Measurements from ENCODE around the gene CFAP65.

The CFAP65 gene, protein sequence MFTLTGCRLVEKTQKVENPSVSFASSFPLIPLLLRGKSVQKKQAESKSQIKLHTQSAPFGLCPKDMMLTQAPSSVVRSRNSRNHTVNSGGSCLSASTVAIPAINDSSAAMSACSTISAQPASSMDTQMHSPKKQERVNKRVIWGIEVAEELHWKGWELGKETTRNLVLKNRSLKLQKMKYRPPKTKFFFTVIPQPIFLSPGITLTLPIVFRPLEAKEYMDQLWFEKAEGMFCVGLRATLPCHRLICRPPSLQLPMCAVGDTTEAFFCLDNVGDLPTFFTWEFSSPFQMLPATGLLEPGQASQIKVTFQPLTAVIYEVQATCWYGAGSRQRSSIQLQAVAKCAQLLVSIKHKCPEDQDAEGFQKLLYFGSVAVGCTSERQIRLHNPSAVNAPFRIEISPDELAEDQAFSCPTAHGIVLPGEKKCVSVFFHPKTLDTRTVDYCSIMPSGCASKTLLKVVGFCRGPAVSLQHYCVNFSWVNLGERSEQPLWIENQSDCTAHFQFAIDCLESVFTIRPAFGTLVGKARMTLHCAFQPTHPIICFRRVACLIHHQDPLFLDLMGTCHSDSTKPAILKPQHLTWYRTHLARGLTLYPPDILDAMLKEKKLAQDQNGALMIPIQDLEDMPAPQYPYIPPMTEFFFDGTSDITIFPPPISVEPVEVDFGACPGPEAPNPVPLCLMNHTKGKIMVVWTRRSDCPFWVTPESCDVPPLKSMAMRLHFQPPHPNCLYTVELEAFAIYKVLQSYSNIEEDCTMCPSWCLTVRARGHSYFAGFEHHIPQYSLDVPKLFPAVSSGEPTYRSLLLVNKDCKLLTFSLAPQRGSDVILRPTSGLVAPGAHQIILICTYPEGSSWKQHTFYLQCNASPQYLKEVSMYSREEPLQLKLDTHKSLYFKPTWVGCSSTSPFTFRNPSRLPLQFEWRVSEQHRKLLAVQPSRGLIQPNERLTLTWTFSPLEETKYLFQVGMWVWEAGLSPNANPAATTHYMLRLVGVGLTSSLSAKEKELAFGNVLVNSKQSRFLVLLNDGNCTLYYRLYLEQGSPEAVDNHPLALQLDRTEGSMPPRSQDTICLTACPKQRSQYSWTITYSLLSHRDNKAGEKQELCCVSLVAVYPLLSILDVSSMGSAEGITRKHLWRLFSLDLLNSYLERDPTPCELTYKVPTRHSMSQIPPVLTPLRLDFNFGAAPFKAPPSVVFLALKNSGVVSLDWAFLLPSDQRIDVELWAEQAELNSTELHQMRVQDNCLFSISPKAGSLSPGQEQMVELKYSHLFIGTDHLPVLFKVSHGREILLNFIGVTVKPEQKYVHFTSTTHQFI (N-terminal part only)

GRCh38 chr2:219041252-219041651 lies at the start of gene CFAP65:
TSS of gene CFAP65 (minus strand) at chr2:219041516. CDS start at chr2:219039048, 2,468 bp downstream.
- DNase-seq: no peak

DNA sequence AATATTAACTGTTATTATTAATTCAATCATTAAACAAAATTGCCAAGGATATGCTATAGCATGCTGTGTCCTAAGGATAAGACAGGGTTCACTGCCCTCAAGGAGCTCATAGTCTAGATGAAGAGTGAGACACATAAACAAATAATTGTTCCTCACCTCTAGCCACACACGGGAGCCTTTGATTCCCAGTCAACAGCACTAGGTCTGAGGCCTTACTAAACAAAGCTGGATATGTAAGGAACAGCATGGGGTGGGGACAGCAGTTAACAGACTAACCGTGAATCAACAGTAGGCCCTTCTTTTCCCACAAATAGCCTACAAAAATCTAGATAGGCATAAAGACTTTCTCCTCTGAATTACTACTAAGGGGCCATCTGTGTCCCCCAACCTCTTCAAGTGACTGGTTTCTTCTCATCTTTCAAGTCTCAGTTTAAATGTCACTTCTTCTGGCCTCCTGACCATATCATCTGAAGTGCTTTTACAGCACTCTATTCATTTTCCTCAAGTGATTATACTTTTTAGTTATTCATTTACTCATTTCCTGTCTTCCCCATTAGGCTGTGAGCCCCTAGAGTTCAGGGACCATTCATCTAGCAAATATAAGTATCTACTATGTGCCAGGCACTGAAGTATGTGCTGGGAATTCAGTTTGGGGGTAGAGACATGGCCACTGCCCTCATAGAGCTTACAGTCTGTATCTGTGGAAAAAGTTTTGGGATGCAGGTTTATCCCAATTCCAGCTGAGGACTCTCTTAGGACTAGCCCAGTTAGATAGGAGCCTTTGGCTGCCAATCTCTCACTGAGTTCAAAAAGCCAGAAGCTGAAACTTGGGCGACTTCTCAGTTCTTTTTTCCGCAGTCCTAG lies 49.4 kb upstream of the CFAP65 start:
- no peak for DNase-seq

GRCh38 chr2:219089330-219089729 lies 48.0 kb upstream of the CFAP65 start:
- no peak for DNase-seq

DNA sequence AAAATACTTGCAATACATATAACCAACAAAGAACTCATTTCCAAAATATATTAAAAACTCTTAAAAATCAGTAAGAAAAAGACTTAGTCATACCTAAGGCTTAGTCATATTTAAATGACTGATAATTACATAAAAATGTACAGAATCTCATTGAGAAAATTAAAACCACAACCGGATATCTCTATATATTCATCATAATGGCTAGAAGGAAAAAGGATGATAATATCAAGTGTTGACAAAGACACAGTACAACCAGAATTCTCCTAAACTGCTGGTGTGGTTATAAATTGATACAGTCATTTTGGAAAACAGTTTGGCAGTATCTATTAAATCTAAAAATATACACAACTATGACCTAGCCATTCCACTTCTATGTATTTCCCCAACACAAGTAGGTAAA lies 46.5 kb upstream of the CFAP65 start:
- no peak for DNase-seq

DNA sequence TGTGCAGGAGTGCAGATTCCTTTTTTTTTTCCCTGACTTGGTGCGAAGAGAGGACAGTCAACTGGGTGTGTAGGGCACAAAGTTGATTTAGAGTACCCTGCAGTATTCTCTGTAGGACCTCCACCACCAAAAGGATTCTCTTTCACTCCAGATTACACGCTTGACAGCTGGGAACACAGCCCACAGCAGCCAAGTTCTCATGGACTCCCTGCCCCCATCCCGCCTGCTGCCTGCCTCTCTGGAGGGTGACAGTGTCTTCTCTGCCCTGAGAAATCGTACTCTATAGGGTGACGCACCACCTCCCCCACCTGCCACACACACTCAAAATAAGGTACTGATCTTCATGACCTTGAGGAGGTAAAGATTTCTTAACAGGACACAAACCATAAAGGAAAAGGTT lies 46.0 kb upstream of the CFAP65 start:
- DNase-seq: no peak

- no peak for DNase-seq
These were observed 44.9 kb upstream of the CFAP65 start for GRCh38 chr2:219086196-219086595.

- no peak for DNase-seq
These were observed 43.5 kb upstream of the CFAP65 start for GRCh38 chr2:219084791-219085190.

GRCh38 chr2:219082332-219082958 lies 41.1 kb upstream of the CFAP65 start:
- no peak for DNase-seq

DNA sequence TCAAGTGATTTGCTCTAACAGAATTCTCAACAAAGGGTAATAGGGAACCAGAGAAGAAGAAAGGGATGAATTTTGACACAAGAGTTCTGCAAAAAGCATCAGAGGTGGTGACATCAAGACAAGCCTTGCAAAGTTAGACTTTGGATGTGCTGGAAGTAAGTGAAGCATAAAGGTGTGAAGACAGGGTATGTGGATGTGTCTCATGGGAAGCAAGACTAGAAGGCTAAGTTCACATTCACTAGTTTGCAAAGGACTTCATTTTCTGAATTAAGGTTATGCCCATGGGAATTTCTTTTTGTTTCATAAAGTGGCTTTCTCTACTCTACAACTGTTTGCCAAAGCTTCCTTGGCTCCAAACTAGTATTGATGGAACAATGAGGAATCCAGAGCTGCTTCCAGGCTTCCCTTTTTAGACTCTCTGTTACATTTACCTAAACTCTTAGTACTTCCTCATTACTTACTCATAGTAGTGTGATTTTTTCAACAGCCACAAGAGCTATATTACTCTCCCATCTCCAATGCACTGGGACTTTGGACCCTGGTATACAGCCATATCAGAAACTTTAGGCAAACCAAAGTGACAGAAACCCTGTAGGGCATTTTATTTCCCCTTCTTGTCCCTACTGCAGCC lies 40.5 kb upstream of the CFAP65 start:
- no peak for DNase-seq

- DNase-seq: no peak
These were observed 39.8 kb upstream of the CFAP65 start for GRCh38 chr2:219081096-219081495.

- no peak for DNase-seq
These were observed 38.1 kb upstream of the CFAP65 start for GRCh38 chr2:219079417-219079816.

DNA sequence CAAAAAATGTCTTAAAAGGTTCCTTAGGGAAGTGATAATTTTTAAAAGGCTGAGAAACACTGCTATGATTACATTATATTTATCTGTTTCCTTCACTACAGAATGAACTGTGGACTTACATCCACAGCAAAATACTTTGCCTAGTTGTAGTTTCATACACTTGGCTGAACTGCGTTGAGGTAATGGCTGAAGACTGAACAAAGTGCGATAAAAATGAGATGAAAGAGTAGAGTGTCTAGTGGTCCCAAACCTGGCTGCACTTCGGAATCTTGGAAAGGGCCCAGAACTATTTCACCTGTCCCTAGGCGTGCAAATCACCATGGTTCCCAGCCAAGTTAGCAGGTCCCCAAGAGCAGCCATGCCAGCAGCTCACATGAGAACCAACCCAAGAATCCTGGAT lies 37.6 kb upstream of the CFAP65 start:
- no peak for DNase-seq

DNA sequence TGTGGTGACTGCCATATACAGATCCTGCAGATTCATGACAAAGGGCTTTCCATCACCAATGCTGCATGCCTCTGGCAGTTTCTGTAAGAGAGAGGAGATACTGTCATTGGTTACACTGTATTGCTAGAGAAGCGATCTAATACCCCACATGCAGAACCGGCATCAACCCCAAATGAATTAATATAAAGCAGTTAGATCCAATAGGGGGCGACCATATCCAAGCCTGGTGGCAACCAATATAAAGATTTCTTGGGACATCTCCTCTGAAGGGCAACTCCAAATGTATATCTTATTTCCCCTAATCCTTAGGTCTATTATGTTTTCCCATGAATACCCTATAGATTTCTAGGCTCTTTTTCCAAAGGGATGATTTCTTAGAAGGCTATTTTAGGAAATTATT lies 36.8 kb upstream of the CFAP65 start:
- DNase-seq: no peak

- no peak for DNase-seq
These were observed 34.9 kb upstream of the CFAP65 start for GRCh38 chr2:219076253-219076652.

GRCh38 chr2:219073413-219074129 lies 32.3 kb upstream of the CFAP65 start:
- DNase-seq: no peak

GRCh38 chr2:219072741-219073250 lies 31.5 kb upstream of the CFAP65 start:
- DNase-seq: no peak

GRCh38 chr2:219071131-219071816 lies 30.0 kb upstream of the CFAP65 start:
- DNase-seq: no peak

GRCh38 chr2:219065484-219065883 lies 24.2 kb upstream of the CFAP65 start:
- DNase-seq: no peak

DNA sequence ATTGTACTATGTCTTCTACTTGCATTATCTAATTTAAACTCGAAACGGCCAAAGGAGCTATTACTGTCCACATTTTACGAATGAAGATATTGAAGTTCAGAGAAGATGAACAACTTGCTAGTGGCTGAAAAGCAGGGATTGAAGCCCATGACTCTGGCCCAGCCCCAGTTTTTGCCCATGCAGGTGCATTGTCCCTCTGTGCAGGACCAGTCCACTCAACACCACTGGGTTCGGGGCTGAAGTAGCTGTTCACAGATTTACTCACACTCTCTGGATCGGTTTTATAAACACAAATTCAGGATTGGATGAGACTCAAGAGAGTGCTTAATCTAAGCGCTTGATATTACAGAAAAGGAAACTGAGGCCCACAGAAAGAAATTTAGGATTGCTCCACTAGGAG lies 20.8 kb upstream of the CFAP65 start:
- no peak for DNase-seq

Data from stimulated activated CD4-positive, alpha-beta T cell treated with anti-CD3 and anti-CD28 coated beads, Interleukin-12 subunit alpha, Interleukin-12 subunit beta, amount 100 ng/mL, for 4 hours (primary cell).